ENCODE measurements around the gene TGFBRAP1. TPM values are rescaled to one million over a fixed set of nuclear protein-coding genes. Genes with fewer than 3 reads are reported as not detected.
A peak's percentile ranks its signal among the peaks of the same experiment; 100 is the strongest.
"Not testable (repeated sequence)": the region's sequence is repeated elsewhere in the genome, so short reads cannot be mapped to it uniquely, and the experiment has no call there.

Gene TGFBRAP1
- total RNA-seq, 1 donor from 2014 or later: 10.3 TPM

GRCh38 chr2:105362862-105363591, 33.5 kb upstream of the TGFBRAP1 start:
- no peak for ATAC-seq
- intact Hi-C loops (cut with DNase I): no loop called here

GRCh38 chr2:105361102-105361889, 31.8 kb upstream of the TGFBRAP1 start:
- DNase-seq (ENCODE audit: missing footprints) (no peak), ATAC-seq (no peak)
- intact Hi-C loops (cut with DNase I): no loop called here

More at GRCh38 chr2:105362862-105363591, 33.5 kb upstream of the TGFBRAP1 start:
- no peak for DNase-seq (ENCODE audit: missing footprints)

DNA sequence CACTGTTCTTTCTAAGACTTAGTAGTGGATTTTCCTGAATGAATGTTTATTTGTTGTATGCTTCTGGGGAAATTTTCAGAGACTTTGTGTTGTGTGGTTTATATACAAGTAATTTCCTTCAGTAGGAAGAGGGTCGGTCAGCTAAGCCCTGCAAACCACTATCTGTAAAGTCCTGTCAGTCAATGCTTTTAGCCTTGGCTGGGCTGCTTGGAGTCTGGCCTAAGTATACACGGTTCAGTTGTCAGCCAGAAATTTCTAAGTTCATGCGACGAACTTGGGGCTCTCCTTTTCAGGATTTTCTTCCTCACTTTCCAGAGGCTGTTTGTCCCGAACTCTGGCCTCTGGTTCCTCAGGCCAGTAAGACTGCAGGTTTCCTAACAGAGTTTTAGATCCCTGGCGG, 29.1 kb upstream of the TGFBRAP1 start:
- intact Hi-C loops (cut with DNase I): no loop called here
- peak; percentile 24 for ATAC-seq
- DNase-seq (ENCODE audit: missing footprints): no peak

GRCh38 chr2:105357122-105357521, 27.6 kb upstream of the TGFBRAP1 start:
- DNase-seq (ENCODE audit: missing footprints) (no peak), ATAC-seq (peak; percentile 1)
- intact Hi-C loops (cut with DNase I): no loop called here

- intact Hi-C loops (cut with DNase I): loop anchor here (2.0 kb wide), 2 partner anchors 176 to 200 kb away; no protein-coding TSS in a partner anchor
- DNase-seq (ENCODE audit: missing footprints): no peak
- no peak for ATAC-seq
Observed at GRCh38 chr2:105344704-105345345, 15.3 kb upstream of the TGFBRAP1 start.

GRCh38 chr2:105339414-105339813, 9.9 kb upstream of the TGFBRAP1 start:
- DNase-seq (ENCODE audit: missing footprints): no peak
- intact Hi-C loops (cut with DNase I): no loop called here
- no peak for ATAC-seq

GRCh38 chr2:105338020-105338385, 8.5 kb upstream of the TGFBRAP1 start:
- ATAC-seq (no peak), DNase-seq (ENCODE audit: missing footprints) (no peak)
- intact Hi-C loops (cut with DNase I): no loop called here

GRCh38 chr2:105337122-105338019, 7.8 kb upstream of the TGFBRAP1 start, which contains the start of gene C2orf49:
C2orf49 (plus strand) TSS chr2:105337540; CDS start chr2:105337588, 48 bp downstream.
- ATAC-seq: peak; percentile 92
- DNase-seq (ENCODE audit: missing footprints): peak; percentile 93
- intact Hi-C loops (cut with DNase I): no loop called here

DNA sequence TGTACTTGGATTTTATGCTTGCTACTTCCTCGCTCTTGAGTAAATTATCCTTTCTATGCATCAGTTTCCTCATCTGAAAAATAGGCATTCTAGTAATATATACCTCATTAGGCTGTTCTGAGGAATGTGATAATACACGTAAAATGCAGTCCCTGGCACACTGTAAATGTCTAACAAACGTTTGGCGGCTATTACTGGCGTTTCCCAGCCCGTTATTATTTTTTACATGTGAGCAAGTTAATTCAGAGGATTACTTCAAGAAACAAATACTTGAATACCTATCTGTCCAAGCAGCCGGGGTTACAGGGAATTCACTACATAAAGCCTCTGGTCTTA, 7.2 kb upstream of the TGFBRAP1 start:
- intact Hi-C loops (cut with DNase I): no loop called here
- no peak for DNase-seq (ENCODE audit: missing footprints)
- ATAC-seq: no peak

DNA sequence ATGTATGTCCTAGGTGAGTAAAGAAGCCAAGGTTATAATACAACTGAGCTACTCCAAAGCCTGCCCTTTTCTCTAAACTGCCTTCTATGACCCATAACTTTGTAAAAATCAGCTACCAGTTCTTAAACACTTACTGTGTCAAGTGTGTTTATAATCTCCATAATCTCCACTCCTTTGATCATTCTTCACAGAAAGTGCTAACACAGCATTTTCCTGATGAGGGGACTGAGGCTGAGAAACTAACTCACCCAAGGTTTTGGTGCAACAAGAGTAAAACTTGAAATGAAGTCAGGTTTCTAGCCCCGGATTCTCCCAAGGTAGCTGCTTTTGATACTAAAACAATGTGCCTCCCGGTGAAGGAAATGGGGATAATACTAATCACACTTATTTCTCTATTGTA, 5.9 kb upstream of the TGFBRAP1 start:
- DNase-seq (ENCODE audit: missing footprints) (no peak), ATAC-seq (no peak)

GRCh38 chr2:105334211-105334610, 4.7 kb upstream of the TGFBRAP1 start:
- ATAC-seq (no peak), DNase-seq (ENCODE audit: missing footprints) (no peak)
- intact Hi-C loops (cut with DNase I): no loop called here

More for the DNA sequence above, 5.9 kb upstream of the TGFBRAP1 start:
- intact Hi-C loops (cut with DNase I): no loop called here

DNA sequence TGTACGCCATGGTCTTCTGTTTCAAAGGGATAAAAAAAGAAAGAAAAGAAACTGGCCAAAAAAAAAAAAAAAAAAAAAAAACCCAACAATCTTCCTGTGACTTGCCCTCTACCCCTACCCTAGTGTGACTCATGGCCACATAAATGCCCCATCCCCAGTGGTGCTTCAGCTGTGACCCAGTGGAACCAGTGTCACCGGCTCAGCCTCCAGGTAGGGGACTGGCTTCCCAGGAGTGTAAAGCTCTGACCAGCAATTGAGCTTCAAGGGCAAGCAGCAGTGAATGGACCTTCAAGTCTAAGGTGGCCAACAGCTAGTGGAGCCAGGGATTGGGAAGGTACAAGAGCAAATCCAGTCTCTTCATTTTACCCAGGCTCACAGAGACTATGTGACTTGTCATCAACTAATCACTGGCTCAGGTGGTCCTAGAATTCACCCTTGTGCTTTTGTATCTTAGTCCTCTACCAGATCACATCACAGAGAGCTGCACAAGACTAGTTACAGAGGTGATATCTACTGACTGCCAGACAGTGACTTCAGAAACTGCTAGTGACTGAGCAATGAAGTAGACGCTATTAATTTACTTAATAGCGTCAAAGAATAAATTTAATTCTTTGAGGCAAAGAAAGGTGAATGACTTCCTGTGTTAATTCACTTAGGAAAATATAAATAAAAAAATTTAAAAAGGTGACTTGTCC, 1.3 kb upstream of the TGFBRAP1 start:
- no peak for DNase-seq (ENCODE audit: missing footprints)
- no peak for ATAC-seq
- intact Hi-C loops (cut with DNase I): no loop called here

DNA sequence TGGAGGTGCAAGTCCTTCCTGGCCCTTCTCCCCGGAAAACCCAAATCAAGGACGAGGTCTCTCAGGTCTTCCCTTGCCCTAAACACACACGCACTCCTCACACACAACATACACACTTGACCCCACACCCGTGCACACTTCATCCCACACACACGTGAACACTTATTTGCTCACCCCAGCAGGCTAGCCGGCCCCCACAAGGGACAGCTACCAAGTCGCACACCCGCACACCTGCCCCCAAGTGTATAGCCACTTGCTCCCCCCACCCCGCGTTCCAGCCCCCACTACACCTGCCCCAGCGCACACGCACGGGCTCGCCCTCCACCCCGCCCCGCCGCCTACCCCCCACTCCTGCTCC, 359 bp downstream of the TGFBRAP1 start:
- DNase-seq (ENCODE audit: missing footprints) (no peak), ATAC-seq (peak; percentile 3)
- intact Hi-C loops (cut with DNase I): no loop called here

- intact Hi-C loops (cut with DNase I): no loop called here
- no peak for DNase-seq (ENCODE audit: missing footprints)
- peak; percentile 15 for ATAC-seq
Observed at GRCh38 chr2:105328281-105329196, 996 bp downstream of the TGFBRAP1 start.

GRCh38 chr2:105327690-105328089, 1.8 kb downstream of the TGFBRAP1 start:
- ATAC-seq (no peak), DNase-seq (ENCODE audit: missing footprints) (no peak)
- intact Hi-C loops (cut with DNase I): no loop called here

DNA sequence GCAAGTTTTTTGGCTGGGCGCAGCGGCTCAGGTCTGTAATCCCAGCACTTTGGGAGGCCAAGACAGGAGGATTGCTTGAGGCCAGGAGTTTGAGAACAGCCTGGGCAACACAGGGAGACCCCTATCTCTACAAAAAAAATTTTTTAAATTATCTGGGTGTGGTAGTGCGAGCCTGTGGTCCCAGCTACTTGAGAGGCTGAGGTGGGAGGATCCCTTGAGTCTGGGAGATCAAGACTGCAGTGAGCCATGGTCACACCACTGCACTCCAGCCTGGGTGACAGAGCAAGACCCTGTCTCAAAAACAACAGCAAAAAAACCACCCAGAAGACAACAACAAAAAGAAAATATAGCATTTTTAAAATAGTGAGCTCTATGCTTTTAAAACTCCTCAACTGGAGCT, 2.3 kb downstream of the TGFBRAP1 start:
- intact Hi-C loops (cut with DNase I); ATAC-seq; DNase-seq (ENCODE audit: missing footprints): not testable (repeated sequence)

DNA sequence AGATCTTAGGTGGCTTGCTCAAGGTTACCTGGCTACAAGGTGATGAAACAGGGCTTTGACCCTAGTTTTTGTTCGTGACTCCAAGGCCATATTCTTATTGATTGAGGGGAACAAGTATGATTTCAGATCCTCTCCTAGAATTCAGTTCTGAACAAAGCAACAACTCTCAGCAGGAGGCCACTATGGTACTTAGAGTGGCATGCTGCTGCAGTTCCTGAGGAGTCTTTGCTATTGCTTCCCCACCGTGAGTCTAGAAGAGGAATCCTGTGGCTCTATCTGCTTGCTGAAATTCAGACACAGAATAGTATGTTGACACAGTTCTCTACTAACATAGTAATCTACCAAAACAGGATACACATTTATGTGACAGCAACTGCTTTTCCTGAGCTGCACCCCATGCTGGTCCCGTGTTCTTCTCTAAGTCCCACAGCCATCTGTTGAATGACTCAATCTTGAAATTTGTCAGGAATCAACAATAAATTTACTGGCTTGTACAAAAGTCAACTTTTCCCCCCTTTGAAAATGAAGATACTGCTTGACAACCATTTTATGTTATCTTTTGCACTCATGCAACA, 4.1 kb downstream of the TGFBRAP1 start:
- intact Hi-C loops (cut with DNase I): no loop called here
- DNase-seq (ENCODE audit: missing footprints) (no peak), ATAC-seq (no peak)
